Daoy (cell line): ENCODE data around the gene PDHX. TPM values are rescaled to one million over a fixed set of nuclear protein-coding genes. Genes with fewer than 3 reads are reported as not detected.

ENCODE experiments used
- DNase-seq: peaks from one replicate; pipeline ENCODE4 v3.0.0-alpha.2; 2015; ENCODE audit warnings: low read depth
- total RNA-seq: library from RNA; depleted of rRNA; stranded (reverse); fragments of >200 nt; shearing (Covaris generic); gene quantifications from 2 replicates; pipeline ENCODE4 v1.2.3, GENCODE V29; 2014; rRNA removed

Gene PDHX
- total RNA-seq, 1 experiment from 2014 or later, result 52.5 TPM

DNA sequence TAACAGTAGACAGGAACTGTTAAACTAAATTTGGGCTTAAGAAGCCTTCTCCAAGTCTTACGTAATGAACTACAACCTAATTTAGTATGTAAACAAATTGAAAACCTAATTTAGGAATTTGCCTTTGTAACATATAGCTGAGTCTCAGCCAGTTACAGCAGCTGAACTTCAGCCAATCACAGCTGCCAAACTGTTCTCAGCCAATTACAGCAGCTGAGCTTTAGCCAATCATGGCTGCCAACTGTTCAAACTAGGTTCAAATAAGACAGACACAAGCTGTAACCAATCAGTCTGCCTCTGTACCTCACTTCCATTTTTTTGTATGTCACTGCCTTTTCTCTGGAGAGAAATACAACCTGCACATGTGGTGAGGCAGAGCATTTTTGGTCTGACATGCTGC lies 127.5 kb downstream of the PDHX start:
- no peak for DNase-seq

GRCh38 chr11:35045236-35045820 lies 128.9 kb downstream of the PDHX start:
- DNase-seq, result no peak

Other genes with a start within 250 kb of the PDHX start
- 55.6 and 73.3 TPM in 2 replicates for gene APIP, start 239 bp upstream of the PDHX start, total RNA-seq
- 149 and 200 TPM in 2 replicates for gene CD44, start 222.6 kb downstream of the PDHX start, total RNA-seq